HepG2 (cell line): ENCODE measurements around the gene TEX22. TPM values are rescaled to one million over a fixed set of nuclear protein-coding genes. Genes with fewer than 3 reads are reported as not detected.

Source experiments
- ARID5B ChIP-seq: IDR thresholded peaks from 2 replicates; pipeline ENCODE4 v1.4.0; 2020; ENCODE audit warnings: mild to moderate bottlenecking, missing genetic modification reagents
- CTCF ChIP-seq: sonication (generic); formaldehyde crosslinking; IDR thresholded peaks from 2 replicates; pipeline ENCODE4 v1.5.0; 2020; ENCODE audit warnings: mild to moderate bottlenecking, missing genetic modification reagents, moderate library complexity
- DMTF1 ChIP-seq: sonication (generic); formaldehyde crosslinking; IDR thresholded peaks from 2 replicates; pipeline ENCODE4 v1.4.0; 2020; ENCODE audit warnings: mild to moderate bottlenecking, missing genetic modification reagents
- SKI ChIP-seq: fragments of 450-650 bp; IDR thresholded peaks from one replicate; pipeline ENCODE4 v1.6.1; 2018; ENCODE audit warnings: mild to moderate bottlenecking; ENCODE audit not compliant: partially characterized antibody
- SYNCRIP ChIP-seq: fragments of 200-400 bp; formaldehyde crosslinking; IDR thresholded peaks from 2 replicates; pipeline ENCODE4 v1.6.1; 2018; ENCODE audit warnings: mild to moderate bottlenecking, low read depth, low read length; ENCODE audit not compliant: insufficient read depth
- TGIF2 ChIP-seq: IDR thresholded peaks from 2 replicates; pipeline ENCODE4 v1.6.1; 2016; ENCODE audit warnings: control low read depth, missing compliant biosample characterization
- XBP1 ChIP-seq: sonication (generic); formaldehyde crosslinking; IDR thresholded peaks from 2 replicates; pipeline ENCODE4 v1.5.0; 2020; ENCODE audit warnings: missing genetic modification reagents
- ZNF121 ChIP-seq: sonication (generic); formaldehyde crosslinking; IDR thresholded peaks from 2 replicates; pipeline ENCODE4 v1.5.0; 2020; ENCODE audit warnings: mild to moderate bottlenecking, missing genetic modification reagents
- ZNF281 ChIP-seq: sonication (generic); formaldehyde crosslinking; IDR thresholded peaks from 2 replicates; pipeline ENCODE4 v1.4.0; 2020; ENCODE audit warnings: missing genetic modification reagents, borderline replicate concordance
- ZNF441 ChIP-seq: sonication (generic); formaldehyde crosslinking; IDR thresholded peaks from 2 replicates; pipeline ENCODE4 v1.7.0; 2021; ENCODE audit warnings: missing genetic modification reagents, borderline replicate concordance
- polyA plus RNA-seq, 8 experiments: library from polyadenylated mRNA; depleted of rRNA in 3 of 8; stranded (reverse) in 7 of 8; unstranded in 1 of 8; fragments of >200 nt; fragmentation: Illumina TruSeq in 4 of 8; extraction: Trizol in 4 of 8; gene quantifications; 2 replicates each; pipeline versions ENCODE4 v1.2.1 to v1.2.3, GENCODE V29; 2011 to 2016; ENCODE audit warnings: low read depth in 4 of 8, missing spikeins in 1 of 8, mixed read lengths in 1 of 8; ENCODE audit not compliant: insufficient read depth in 1 of 8
- total RNA-seq, 5 experiments: library from RNA; depleted of rRNA; stranded (reverse); fragments of >200 nt; fragmentation: Illumina TruSeq; extraction: Trizol; gene quantifications; 2 replicates each; pipeline ENCODE4 v1.2.3, GENCODE V29; 2016; ENCODE audit warnings: low read depth in 1 of 5
- TF ChIP-seq, protein P1 (sequence below): sonication (generic); formaldehyde crosslinking; IDR thresholded peaks from 2 replicates; pipeline ENCODE4 v1.9.0; 2022; ENCODE audit warnings: low read depth, missing genetic modification reagents
- TF ChIP-seq, protein P2 (sequence below): sonication (generic); formaldehyde crosslinking; IDR thresholded peaks from 2 replicates; pipeline ENCODE4 v1.8.1; 2023; ENCODE audit warnings: mild to moderate bottlenecking, missing genetic modification reagents

The TEX22 gene
- total and polyA plus RNA-seq, 2 of the 13 experiments (the other 11 are each of a cell fraction or from before 2014, with no cell fraction given): 0.07 to 0.27 TPM

DNA sequence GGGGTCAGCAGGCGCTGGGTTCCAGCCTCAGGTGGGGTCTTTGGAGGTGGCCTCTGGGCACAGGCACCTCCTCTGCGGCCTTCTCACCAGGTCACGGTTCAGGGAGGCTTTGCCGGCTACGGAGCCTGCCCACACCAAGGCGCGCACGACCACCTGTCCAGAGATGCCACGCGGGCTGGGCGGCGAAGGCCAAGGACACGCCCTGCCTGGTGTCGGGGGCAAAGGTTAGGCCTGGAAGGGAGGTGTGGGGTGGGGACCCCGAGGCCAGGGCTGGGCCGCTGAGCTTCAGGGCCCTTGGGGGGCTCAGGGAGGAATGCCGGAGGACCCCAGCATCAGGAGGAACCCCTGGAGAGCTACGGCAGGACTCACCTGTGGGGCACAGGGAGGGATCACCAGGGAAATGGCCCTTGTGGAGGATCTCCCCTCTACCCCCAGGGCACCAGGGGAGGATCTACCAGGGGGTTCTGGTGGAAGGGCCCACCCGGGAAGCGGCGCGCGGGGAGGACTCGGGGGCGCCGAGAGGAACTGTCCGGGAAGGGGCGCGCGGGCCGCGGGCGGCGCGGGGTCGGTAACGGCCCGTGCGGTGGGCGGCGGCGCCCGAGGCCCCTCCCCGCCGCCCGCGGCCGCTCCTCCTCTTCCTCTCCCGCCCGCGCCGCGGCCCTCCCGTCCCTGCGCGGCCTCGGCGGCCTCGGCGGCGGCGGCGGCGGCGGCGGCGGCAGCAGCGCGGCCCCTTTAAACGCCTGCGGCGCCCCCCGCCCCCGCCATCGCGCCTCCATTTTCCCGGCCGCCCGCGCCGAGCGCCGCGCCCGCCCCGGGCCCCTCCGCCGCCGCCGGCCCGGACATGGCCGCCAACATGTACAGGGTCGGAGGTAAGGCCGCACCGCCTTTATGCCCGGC lies 21.1 kb downstream of the TEX22 start, which contains the start of gene MTA1 (continued):
- TF ChIP-seq CTCF: no peak
- no peak for TF ChIP-seq TGIF2
- TF ChIP-seq ZNF121: no peak
- TF ChIP-seq ZNF441 (CRISPR knock-in tag): peak; percentile 35; the same call in 1 of the 2 replicates
- TF ChIP-seq, protein P1, sequence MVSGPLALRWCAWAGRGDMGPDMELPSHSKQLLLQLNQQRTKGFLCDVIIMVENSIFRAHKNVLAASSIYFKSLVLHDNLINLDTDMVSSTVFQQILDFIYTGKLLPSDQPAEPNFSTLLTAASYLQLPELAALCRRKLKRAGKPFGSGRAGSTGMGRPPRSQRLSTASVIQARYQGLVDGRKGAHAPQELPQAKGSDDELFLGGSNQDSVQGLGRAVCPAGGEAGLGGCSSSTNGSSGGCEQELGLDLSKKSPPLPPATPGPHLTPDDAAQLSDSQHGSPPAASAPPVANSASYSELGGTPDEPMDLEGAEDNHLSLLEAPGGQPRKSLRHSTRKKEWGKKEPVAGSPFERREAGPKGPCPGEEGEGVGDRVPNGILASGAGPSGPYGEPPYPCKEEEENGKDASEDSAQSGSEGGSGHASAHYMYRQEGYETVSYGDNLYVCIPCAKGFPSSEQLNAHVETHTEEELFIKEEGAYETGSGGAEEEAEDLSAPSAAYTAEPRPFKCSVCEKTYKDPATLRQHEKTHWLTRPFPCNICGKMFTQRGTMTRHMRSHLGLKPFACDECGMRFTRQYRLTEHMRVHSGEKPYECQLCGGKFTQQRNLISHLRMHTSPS (CRISPR knock-in tag): 0 out of 2 replicates have a peak, but pooled peaks have one; percentile 46
- no peak for TF ChIP-seq XBP1 (CRISPR knock-in tag)
- no peak for TF ChIP-seq SYNCRIP
- no peak for TF ChIP-seq DMTF1
- TF ChIP-seq SKI: no peak
- TF ChIP-seq, protein P2, sequence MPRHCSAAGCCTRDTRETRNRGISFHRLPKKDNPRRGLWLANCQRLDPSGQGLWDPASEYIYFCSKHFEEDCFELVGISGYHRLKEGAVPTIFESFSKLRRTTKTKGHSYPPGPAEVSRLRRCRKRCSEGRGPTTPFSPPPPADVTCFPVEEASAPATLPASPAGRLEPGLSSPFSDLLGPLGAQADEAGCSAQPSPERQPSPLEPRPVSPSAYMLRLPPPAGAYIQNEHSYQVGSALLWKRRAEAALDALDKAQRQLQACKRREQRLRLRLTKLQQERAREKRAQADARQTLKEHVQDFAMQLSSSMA (CRISPR knock-in tag): no peak
- TF ChIP-seq ZNF281 (CRISPR knock-in tag): peak; percentile 37; the same call in 1 of the 2 replicates
- peak; percentile 28; the same call in 1 of the 2 replicates for TF ChIP-seq ARID5B (CRISPR knock-in tag)
